HepG2 (cell line): Measurements from ENCODE around the gene SLC4A9. TPM values are rescaled to one million over a fixed set of nuclear protein-coding genes. Genes with fewer than 3 reads are reported as not detected.

Source experiments
- BCL6 ChIP-seq: IDR thresholded peaks from 2 replicates; pipeline ENCODE4 v1.6.1; 2016; ENCODE audit warnings: missing genetic modification reagents, missing compliant biosample characterization
- CTCF ChIP-seq: sonication (generic); formaldehyde crosslinking; IDR thresholded peaks from 2 replicates; pipeline ENCODE4 v1.5.0; 2020; ENCODE audit warnings: mild to moderate bottlenecking, missing genetic modification reagents, moderate library complexity
- EZH2 ChIP-seq: conservative IDR thresholded peaks from 2 replicates; pipeline ENCODE4 v1.6.1; 2012; ENCODE audit warnings: mild to moderate bottlenecking, low read depth, low read length, moderate library complexity
- KAT8 ChIP-seq: IDR thresholded peaks from 2 replicates; pipeline ENCODE4 v1.6.1; 2016; ENCODE audit warnings: missing genetic modification reagents, missing compliant biosample characterization
- MIER2 ChIP-seq: IDR thresholded peaks from 2 replicates; pipeline ENCODE4 v1.6.1; 2016; ENCODE audit warnings: missing biosample characterization, missing genetic modification reagents
- MIXL1 ChIP-seq: IDR thresholded peaks from 2 replicates; pipeline ENCODE4 v1.6.1; 2016
- NCOA2 ChIP-seq: sonication (generic); formaldehyde crosslinking; IDR thresholded peaks from 2 replicates; pipeline ENCODE4 v1.8.0; 2022; ENCODE audit warnings: inconsistent platforms
- POLR2AphosphoS2 ChIP-seq: IDR thresholded peaks from 2 replicates; pipeline ENCODE4 v1.6.1; 2011; ENCODE audit warnings: low read depth, low read length, improper control_type of control experiment
- SAP130 ChIP-seq: IDR thresholded peaks from 2 replicates; pipeline ENCODE4 v1.6.1; 2016; ENCODE audit warnings: low read depth
- TEAD3 ChIP-seq: optimal IDR thresholded peaks from 2 replicates; pipeline ENCODE3; 2016; ENCODE audit warnings: borderline replicate concordance
- ZMYM3 ChIP-seq: sonication (generic); formaldehyde crosslinking; IDR thresholded peaks from 2 replicates; pipeline ENCODE4 v1.5.1; 2020; ENCODE audit warnings: mild to moderate bottlenecking, missing genetic modification reagents
- ZNF687 ChIP-seq: sonication (generic); formaldehyde crosslinking; IDR thresholded peaks from 2 replicates; pipeline ENCODE4 v1.5.1; 2020; ENCODE audit warnings: mild to moderate bottlenecking, missing genetic modification reagents, moderate library complexity
- polyA plus RNA-seq, 8 experiments: library from polyadenylated mRNA; depleted of rRNA in 3 of 8; stranded (reverse) in 7 of 8; unstranded in 1 of 8; fragments of >200 nt; fragmentation: Illumina TruSeq in 4 of 8; extraction: Trizol in 4 of 8; gene quantifications; 2 replicates each; pipeline versions ENCODE4 v1.2.1 to v1.2.3, GENCODE V29; 2011 to 2016; ENCODE audit warnings: low read depth in 4 of 8, missing spikeins in 1 of 8, mixed read lengths in 1 of 8; ENCODE audit not compliant: insufficient read depth in 1 of 8
- total RNA-seq, 5 experiments: library from RNA; depleted of rRNA; stranded (reverse); fragments of >200 nt; fragmentation: Illumina TruSeq; extraction: Trizol; gene quantifications; 2 replicates each; pipeline ENCODE4 v1.2.3, GENCODE V29; 2016; ENCODE audit warnings: low read depth in 1 of 5
- TF ChIP-seq, protein P1 (sequence below), 2 experiments: fragments of 450-650 bp in 1 of 2; sonication (generic) in 1 of 2; formaldehyde crosslinking in 1 of 2; IDR thresholded peaks; 2 replicates each; pipeline versions ENCODE4 v1.6.1 to v1.8.0; 2016 to 2022; ENCODE audit warnings: antibody characterized with exemption in 1 of 2, mild to moderate bottlenecking in 1 of 2, missing genetic modification reagents in 1 of 2
- TF ChIP-seq, protein P2 (sequence below): sonication (generic); formaldehyde crosslinking; IDR thresholded peaks from 2 replicates; pipeline ENCODE4 v1.9.0; 2022; ENCODE audit warnings: missing genetic modification reagents, mild to moderate bottlenecking, borderline replicate concordance

The SLC4A9 gene
- total and polyA plus RNA-seq, 2 of the 13 experiments (the other 11 are each of a cell fraction or from before 2014, with no cell fraction given) = not detected

DNA sequence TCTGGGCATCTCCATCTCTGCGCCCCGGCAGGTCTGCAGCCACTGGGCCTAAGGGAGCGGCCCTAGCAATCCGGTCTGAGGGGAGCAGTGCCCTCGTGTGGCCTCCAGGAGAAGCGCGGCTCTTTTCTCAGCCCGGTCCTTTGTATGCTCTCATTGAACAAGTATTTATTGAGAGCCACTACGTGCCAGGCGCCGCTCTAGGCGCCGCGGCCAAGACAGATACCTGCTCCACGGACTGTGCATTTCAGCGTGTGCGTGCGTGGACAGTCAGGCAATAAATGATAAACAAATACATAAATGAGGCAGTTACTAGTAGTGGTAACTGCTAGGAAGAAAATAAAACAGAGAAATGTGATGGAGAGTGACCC lies 2.3 kb upstream of the SLC4A9 start (continued):
- TF ChIP-seq, protein P1, sequence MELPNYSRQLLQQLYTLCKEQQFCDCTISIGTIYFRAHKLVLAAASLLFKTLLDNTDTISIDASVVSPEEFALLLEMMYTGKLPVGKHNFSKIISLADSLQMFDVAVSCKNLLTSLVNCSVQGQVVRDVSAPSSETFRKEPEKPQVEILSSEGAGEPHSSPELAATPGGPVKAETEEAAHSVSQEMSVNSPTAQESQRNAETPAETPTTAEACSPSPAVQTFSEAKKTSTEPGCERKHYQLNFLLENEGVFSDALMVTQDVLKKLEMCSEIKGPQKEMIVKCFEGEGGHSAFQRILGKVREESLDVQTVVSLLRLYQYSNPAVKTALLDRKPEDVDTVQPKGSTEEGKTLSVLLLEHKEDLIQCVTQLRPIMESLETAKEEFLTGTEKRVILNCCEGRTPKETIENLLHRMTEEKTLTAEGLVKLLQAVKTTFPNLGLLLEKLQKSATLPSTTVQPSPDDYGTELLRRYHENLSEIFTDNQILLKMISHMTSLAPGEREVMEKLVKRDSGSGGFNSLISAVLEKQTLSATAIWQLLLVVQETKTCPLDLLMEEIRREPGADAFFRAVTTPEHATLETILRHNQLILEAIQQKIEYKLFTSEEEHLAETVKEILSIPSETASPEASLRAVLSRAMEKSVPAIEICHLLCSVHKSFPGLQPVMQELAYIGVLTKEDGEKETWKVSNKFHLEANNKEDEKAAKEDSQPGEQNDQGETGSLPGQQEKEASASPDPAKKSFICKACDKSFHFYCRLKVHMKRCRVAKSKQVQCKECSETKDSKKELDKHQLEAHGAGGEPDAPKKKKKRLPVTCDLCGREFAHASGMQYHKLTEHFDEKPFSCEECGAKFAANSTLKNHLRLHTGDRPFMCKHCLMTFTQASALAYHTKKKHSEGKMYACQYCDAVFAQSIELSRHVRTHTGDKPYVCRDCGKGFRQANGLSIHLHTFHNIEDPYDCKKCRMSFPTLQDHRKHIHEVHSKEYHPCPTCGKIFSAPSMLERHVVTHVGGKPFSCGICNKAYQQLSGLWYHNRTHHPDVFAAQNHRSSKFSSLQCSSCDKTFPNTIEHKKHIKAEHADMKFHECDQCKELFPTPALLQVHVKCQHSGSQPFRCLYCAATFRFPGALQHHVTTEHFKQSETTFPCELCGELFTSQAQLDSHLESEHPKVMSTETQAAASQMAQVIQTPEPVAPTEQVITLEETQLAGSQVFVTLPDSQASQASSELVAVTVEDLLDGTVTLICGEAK (IDR thresholded peaks at IDR 0.05) = no peak
- TF ChIP-seq, protein P1 (CRISPR knock-in tag; IDR thresholded peaks at IDR 0.05) = peak; percentile 83
- peak; percentile 55 for TF ChIP-seq KAT8 (CRISPR knock-in tag)
- 0 out of 2 replicates have a peak, but pooled peaks have one; percentile 52 for TF ChIP-seq MIER2 (CRISPR knock-in tag)
- TF ChIP-seq TEAD3 (CRISPR knock-in tag) = peak; percentile 78
- TF ChIP-seq ZNF687 (CRISPR knock-in tag) = peak; percentile 65
- TF ChIP-seq EZH2 = no peak
- peak; percentile 46 for TF ChIP-seq SAP130 (CRISPR knock-in tag)
- TF ChIP-seq CTCF (CRISPR knock-in tag) = peak; percentile 93
- TF ChIP-seq BCL6 (CRISPR knock-in tag) = 0 out of 2 replicates have a peak, but pooled peaks have one; percentile 14
- no peak for TF ChIP-seq POLR2AphosphoS2
- peak; percentile 54; the same call in 1 of the 2 replicates for TF ChIP-seq MIXL1 (CRISPR knock-in tag)
- TF ChIP-seq, protein P2, sequence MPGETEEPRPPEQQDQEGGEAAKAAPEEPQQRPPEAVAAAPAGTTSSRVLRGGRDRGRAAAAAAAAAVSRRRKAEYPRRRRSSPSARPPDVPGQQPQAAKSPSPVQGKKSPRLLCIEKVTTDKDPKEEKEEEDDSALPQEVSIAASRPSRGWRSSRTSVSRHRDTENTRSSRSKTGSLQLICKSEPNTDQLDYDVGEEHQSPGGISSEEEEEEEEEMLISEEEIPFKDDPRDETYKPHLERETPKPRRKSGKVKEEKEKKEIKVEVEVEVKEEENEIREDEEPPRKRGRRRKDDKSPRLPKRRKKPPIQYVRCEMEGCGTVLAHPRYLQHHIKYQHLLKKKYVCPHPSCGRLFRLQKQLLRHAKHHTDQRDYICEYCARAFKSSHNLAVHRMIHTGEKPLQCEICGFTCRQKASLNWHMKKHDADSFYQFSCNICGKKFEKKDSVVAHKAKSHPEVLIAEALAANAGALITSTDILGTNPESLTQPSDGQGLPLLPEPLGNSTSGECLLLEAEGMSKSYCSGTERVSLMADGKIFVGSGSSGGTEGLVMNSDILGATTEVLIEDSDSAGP (CRISPR knock-in tag) = peak; percentile 65; the same call in 1 of the 2 replicates
- 0 out of 2 replicates have a peak, but pooled peaks have one; percentile 3 for TF ChIP-seq NCOA2 (CRISPR knock-in tag)
- TF ChIP-seq ZMYM3 = peak; percentile 86
